ENCODE measurements around the gene GAST. TPM values are rescaled to one million over a fixed set of nuclear protein-coding genes. Genes with fewer than 3 reads are reported as not detected.

GAST gene
- polyA plus RNA-seq, 2 of the 4 experiments (the other 2 are of a cell fraction), result not detected

DNA sequence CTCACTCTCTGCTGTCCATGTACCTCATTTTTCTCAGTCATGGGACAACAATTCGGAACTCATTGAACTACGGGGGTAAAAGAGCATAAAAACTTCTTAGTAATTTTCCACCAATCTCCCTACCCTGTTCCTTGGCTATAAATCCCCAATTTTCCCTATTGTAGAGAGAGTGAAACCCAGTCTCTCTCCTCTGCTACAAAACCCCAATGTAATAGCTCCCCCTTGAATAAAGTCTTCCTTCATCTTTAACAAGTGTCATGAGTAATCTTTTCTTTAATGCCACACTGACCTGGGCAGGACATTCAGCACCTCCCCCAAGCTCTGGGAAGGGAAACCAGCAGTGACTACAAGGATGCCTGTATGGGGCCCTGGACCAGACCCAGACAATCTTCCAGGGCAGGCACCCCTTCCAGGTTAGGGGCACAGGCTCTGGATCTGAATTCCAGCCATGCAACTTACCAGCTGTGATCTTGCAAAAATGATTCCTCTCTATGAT is 33.7 kb upstream of the GAST start (continued):
- TF ChIP-seq, protein P1, sequence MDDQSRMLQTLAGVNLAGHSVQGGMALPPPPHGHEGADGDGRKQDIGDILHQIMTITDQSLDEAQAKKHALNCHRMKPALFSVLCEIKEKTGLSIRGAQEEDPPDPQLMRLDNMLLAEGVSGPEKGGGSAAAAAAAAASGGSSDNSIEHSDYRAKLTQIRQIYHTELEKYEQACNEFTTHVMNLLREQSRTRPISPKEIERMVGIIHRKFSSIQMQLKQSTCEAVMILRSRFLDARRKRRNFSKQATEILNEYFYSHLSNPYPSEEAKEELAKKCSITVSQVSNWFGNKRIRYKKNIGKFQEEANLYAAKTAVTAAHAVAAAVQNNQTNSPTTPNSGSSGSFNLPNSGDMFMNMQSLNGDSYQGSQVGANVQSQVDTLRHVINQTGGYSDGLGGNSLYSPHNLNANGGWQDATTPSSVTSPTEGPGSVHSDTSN (IDR thresholded peaks at IDR 0.05), result peak; percentile 44; the same call in 1 of the 2 replicates
- peak in 1 of 2 experiments; percentile 85; a peak in 3 of 5 replicates for TF ChIP-seq JUN (IDR thresholded peaks at IDR 0.05)
- TF ChIP-seq, protein P2, sequence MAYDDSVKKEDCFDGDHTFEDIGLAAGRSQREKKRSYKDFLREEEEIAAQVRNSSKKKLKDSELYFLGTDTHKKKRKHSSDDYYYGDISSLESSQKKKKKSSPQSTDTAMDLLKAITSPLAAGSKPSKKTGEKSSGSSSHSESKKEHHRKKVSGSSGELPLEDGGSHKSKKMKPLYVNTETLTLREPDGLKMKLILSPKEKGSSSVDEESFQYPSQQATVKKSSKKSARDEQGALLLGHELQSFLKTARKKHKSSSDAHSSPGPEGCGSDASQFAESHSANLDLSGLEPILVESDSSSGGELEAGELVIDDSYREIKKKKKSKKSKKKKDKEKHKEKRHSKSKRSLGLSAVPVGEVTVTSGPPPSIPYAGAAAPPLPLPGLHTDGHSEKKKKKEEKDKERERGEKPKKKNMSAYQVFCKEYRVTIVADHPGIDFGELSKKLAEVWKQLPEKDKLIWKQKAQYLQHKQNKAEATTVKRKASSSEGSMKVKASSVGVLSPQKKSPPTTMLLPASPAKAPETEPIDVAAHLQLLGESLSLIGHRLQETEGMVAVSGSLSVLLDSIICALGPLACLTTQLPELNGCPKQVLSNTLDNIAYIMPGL (CRISPR knock-in tag; IDR thresholded peaks at IDR 0.05; ENCODE audit: borderline replicate concordance), result peak; percentile 86; the same call in 1 of the 2 replicates
- TF ChIP-seq, protein P3, sequence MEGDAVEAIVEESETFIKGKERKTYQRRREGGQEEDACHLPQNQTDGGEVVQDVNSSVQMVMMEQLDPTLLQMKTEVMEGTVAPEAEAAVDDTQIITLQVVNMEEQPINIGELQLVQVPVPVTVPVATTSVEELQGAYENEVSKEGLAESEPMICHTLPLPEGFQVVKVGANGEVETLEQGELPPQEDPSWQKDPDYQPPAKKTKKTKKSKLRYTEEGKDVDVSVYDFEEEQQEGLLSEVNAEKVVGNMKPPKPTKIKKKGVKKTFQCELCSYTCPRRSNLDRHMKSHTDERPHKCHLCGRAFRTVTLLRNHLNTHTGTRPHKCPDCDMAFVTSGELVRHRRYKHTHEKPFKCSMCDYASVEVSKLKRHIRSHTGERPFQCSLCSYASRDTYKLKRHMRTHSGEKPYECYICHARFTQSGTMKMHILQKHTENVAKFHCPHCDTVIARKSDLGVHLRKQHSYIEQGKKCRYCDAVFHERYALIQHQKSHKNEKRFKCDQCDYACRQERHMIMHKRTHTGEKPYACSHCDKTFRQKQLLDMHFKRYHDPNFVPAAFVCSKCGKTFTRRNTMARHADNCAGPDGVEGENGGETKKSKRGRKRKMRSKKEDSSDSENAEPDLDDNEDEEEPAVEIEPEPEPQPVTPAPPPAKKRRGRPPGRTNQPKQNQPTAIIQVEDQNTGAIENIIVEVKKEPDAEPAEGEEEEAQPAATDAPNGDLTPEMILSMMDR (IDR thresholded peaks at IDR 0.05), result no peak
- TF ChIP-seq FOSL2 (IDR thresholded peaks at IDR 0.05), result no peak
- peak; percentile 61 for TF ChIP-seq FOSL2 (CRISPR knock-in tag; IDR thresholded peaks at IDR 0.05)
- TF ChIP-seq, protein P4, sequence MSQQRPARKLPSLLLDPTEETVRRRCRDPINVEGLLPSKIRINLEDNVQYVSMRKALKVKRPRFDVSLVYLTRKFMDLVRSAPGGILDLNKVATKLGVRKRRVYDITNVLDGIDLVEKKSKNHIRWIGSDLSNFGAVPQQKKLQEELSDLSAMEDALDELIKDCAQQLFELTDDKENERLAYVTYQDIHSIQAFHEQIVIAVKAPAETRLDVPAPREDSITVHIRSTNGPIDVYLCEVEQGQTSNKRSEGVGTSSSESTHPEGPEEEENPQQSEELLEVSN (IDR thresholded peaks at IDR 0.05; ENCODE audit: borderline replicate concordance, low read depth), result no peak
- TF ChIP-seq KDM1A (IDR thresholded peaks at IDR 0.05; ENCODE audit: low read depth), result no peak
- no peak for TF ChIP-seq FOXS1 (CRISPR knock-in tag; IDR thresholded peaks at IDR 0.05)
- no peak for TF ChIP-seq SMC3 (IDR thresholded peaks at IDR 0.05)

DNA sequence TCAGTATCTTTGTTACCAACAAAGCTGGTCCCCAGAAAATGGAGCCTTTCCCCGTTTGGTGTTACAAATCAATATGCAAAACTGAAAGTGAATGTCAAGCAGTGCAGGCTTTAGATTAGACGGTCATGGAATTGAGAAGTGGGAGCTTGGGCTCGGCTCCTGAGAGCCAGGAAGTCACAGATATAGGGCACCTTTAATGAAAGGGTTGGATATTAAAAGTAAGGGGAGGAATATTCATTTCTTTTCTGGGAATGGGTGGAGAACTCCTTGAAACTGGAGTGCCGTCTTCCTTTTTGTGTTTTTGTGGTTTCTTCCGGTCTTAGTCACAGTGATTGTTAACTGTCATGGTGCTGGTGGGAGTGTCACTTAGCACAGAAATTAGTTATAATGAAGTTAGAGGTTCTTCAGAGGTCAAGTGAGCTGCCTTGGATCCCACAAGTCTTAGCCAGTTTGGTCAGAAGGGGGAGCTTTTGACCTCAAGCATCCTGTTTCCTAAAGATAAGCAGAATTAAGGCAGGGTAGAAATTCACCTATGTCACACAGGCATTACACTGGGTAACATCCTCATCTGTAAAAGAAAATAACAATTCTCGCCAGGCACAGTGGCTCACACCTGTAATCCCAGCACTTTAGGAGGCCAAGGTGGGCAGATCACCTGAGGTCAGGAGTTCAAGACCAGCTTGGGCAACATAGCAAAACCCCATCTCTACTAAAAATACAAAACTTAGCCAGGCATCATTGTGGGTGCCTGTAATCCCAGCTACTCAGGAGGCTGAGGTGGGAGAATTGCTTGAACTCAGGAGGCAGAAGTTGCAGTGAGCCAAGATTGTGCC is 33.0 kb upstream of the GAST start:
- ATAC-seq (peak; percentile 35 to 47), FAIRE-seq (peak; percentile 7), DNase-seq (ENCODE audit: low read depth in 1 of 2, low spot score in 1 of 2) (peak in 1 of 2 experiments; percentile 80)
- Histone ChIP-seq H3K4me2 (peak overlapping the region; percentile 72), H3K4me3 (peak overlapping the region; percentile 3; the same call in 1 of the 3 replicates), H3K27ac (peak overlapping the region; percentile 73 to 83), H3K9me3 (no peaks in the 10 kb centered on the region), H3K4me1 (peaks cover 48% of the 10 kb centered on the region)
- WGBS (ENCODE audit: missing lambda C conversion rate), result 14% methylated on average over 6 of the region's 6 CpGs
- ChIA-PET POLR2A (interaction anchor here (0.7 to 6.4 kb wide), 6 partner anchors 9 to 860 kb away, joined by 3 to 258 read pairs (median 4); partner anchors contain the start of gene EIF1), CTCF (interaction anchor here (0.6 to 18.1 kb wide), 16 partner anchors 11 to 1704 kb away, joined by 3 to 329 read pairs (median 3); partner anchors contain the start of gene EIF1)
- TF ChIP-seq, protein P5, sequence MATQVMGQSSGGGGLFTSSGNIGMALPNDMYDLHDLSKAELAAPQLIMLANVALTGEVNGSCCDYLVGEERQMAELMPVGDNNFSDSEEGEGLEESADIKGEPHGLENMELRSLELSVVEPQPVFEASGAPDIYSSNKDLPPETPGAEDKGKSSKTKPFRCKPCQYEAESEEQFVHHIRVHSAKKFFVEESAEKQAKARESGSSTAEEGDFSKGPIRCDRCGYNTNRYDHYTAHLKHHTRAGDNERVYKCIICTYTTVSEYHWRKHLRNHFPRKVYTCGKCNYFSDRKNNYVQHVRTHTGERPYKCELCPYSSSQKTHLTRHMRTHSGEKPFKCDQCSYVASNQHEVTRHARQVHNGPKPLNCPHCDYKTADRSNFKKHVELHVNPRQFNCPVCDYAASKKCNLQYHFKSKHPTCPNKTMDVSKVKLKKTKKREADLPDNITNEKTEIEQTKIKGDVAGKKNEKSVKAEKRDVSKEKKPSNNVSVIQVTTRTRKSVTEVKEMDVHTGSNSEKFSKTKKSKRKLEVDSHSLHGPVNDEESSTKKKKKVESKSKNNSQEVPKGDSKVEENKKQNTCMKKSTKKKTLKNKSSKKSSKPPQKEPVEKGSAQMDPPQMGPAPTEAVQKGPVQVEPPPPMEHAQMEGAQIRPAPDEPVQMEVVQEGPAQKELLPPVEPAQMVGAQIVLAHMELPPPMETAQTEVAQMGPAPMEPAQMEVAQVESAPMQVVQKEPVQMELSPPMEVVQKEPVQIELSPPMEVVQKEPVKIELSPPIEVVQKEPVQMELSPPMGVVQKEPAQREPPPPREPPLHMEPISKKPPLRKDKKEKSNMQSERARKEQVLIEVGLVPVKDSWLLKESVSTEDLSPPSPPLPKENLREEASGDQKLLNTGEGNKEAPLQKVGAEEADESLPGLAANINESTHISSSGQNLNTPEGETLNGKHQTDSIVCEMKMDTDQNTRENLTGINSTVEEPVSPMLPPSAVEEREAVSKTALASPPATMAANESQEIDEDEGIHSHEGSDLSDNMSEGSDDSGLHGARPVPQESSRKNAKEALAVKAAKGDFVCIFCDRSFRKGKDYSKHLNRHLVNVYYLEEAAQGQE (IDR thresholded peaks at IDR 0.05), result no peak
- TF ChIP-seq KDM1A (IDR thresholded peaks at IDR 0.05; ENCODE audit: low read depth), result no peak
- no peak for TF ChIP-seq HOXA7 (CRISPR knock-in tag; IDR thresholded peaks at IDR 0.05)
- TF ChIP-seq RAD21 (conservative IDR thresholded peaks at IDR 0.05 in 1 of 2, IDR thresholded peaks at IDR 0.05 in 1 of 2), result peak in 1 of 2 experiments; percentile 38; a peak in 3 of 5 replicates
- TF ChIP-seq BHLHE40 (IDR thresholded peaks at IDR 0.05; ENCODE audit: low read depth, low read length), result no peak
- no peak for TF ChIP-seq HOXB5 (CRISPR knock-in tag; IDR thresholded peaks at IDR 0.05)
- no peak for TF ChIP-seq TP53 (CRISPR knock-in tag; IDR thresholded peaks at IDR 0.05)
- TF ChIP-seq MAFK (IDR thresholded peaks at IDR 0.05; ENCODE audit: partially characterized antibody), result peak; percentile 21
- no peak for TF ChIP-seq CHD4 (IDR thresholded peaks at IDR 0.05; ENCODE audit: borderline replicate concordance)
- TF ChIP-seq ZC3H11A (IDR thresholded peaks at IDR 0.05), result no peak
- no peak for TF ChIP-seq CEBPB (IDR thresholded peaks at IDR 0.05)
- peak in 1 of 2 experiments; percentile 42; a peak in 1 of 5 replicates for TF ChIP-seq JUN (IDR thresholded peaks at IDR 0.05)
- no peak for TF ChIP-seq NFE2L2 (conservative IDR thresholded peaks at IDR 0.05; ENCODE audit: low read length)
- TF ChIP-seq HEYL (CRISPR knock-in tag; IDR thresholded peaks at IDR 0.05), result no peak
- TF ChIP-seq, protein P3 (IDR thresholded peaks at IDR 0.05), result peak; percentile 42
- TF ChIP-seq HDAC2 (IDR thresholded peaks at IDR 0.05), result no peak
- 0 out of 3 replicates have a peak, but pooled peaks have one; percentile 11 for TF ChIP-seq SMC3 (IDR thresholded peaks at IDR 0.05)
- TF ChIP-seq HOXB13 (CRISPR knock-in tag; IDR thresholded peaks at IDR 0.05; ENCODE audit: low read depth), result no peak

All from A549 (cell line).